Fibroblast of peridontal ligament (primary cell): Measurements from ENCODE around the gene TSC22D4.

Experiments
- DNase-seq: peaks from one replicate; pipeline ENCODE4 v3.0.0-alpha.2; 2010; ENCODE audit errors: extremely low read depth

TSC22D4 gene

DNA sequence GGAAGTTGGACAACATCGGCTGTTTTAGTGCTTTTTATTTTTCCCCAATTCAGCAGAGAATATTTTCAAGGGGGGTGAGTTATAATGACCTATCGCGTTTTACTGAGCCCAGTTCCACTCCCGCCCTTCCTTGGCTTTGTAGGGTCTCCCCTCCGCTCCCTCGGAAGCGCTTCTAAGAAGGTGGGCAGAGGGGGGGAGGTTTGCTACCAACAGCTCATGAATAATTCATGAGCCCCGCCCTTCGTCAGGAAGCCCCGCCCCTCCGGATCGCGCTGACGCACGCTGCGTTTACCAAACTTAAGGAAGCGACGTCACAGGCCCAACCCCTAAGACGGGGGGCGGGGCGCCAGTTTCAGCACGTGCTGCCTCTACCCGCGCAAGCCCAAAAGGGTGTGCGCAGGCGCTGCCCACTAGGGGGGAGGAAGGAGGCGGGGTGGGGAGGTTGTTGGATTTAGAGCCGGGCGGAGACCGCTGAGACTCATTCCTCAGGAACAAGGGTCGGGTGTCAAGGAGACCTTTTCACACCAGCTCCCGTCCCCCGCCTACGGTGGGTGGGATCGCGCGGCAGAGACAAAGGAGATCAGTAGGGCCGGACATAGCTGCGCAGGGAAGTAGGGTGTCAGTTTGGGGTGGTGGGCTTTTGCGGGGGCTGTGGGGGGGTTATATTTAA is 49.9 kb downstream of the TSC22D4 start:
- peak; percentile 100 for DNase-seq

DNA sequence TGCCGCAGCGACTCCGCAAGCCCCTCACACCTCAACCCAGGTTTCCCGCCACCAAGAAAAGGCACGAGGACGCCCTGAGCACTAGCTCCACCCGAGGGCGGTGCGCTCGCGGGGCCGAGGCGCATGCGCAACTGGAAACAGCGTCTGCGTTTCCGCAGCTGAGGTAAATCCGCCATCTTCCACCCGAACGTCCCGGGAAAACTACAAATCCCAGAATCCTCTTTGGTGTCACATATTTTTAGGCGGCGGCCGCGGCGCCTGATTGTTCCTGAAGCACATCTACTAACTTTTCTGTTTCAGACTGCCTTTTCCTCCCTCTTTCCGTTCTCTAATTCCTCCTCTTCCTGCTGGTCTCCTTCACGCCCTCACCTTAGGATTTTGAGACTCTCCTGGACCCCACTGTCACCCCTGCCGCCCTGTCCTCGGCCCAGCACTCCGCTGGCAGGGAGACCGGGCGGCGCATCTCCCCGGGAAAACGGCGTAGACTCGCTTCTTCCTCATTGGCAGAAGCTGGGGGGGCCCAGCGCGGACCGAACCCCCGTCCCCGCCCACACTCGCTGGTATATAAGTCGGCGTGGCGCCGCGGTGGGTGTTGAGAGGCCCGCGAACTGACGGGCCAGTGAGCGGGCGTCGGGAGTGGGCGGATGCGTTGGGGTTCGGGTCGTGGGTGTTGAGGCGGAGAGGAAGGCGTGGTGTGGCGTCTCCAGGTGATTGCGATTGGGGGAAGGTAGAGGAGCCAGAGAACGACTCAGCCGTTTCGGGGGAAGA is 50.6 kb downstream of the TSC22D4 start, which contains the start of gene ZCWPW1:
TSS of gene ZCWPW1 (minus strand) at position 505 of the 768 bp plus-strand sequence. CDS start 8,054 bp downstream, outside the sequence.
- peak; percentile 99 for DNase-seq

DNA sequence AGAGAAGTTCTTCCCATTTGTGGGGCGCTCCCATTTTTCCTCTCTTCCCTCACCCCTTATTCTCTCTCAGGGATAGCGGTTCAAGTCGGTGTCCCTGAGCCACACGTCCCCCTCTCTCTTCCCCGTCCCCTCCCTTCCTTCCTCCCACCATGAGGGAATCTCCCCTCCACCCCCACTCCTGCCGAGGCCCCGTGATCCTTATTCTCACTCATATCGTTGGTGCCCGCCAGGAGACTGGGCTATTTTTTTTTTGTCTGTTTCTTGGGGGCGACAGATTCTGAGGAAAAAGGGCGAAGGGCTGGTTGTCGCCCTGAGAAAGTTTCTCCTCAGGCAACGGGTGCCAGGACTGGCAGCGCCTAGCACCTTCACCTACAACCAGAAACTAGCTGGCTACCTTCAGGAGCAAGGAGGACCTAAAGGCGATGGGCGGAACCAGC is 51.2 kb downstream of the TSC22D4 start:
- no peak for DNase-seq

DNA sequence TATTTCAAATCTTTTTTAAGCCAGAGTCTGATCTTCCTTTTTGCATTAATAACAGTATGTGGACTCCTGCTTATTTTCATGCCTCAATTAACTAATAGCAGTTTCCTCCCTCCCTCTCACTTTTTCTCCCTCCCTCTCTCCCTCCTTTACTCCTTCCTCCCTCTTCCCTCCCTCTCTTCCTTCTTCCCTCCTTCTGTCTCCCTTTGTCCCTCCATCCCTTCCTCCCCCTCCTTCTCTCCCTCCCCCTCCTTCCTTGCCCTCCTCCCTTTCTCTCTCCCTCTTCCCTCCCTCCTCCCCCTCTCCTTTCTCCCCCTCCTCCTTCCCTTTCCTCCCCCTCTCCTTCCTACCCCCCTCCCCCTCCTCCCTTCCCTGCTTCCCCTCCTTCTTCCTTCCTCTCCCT is 52.5 kb downstream of the TSC22D4 start:
- no peak for DNase-seq

DNA sequence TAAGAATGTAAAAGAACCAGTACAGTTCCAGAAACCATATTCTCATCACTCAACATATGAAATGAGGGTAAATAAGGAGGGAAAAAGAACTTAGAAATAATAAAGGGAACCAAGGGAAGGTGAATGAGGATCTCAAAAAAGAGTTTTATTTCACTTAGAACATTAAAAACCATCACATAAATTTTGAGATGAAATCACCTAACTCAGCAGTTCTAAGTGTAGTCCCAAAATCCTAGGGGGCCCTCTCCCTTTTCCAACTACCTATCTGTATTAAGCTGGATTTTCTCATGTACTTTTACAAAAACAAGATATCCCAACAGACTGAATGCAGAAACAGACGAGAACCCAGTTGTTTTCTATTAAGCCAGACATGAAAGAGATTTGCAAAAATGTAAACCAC is 53.7 kb downstream of the TSC22D4 start:
- no peak for DNase-seq

DNA sequence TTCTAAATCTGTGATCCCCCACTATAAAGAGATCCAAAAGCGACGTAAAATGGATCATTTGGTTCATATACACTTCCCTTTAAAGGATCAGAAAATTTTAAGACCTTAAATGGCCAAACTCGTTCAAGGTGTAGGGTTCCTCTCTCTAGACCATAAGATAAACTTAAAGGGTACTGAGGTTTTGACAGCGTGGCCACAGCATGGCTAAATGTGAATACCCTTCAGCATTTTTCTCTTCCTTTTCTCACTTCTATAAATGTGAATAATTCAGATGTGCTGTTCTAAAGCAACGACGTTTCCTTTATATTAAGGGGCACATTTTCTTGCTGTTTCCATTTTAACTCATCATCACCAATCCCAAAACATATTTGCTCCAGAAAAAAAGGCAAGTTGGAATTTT is 55.7 kb downstream of the TSC22D4 start:
- no peak for DNase-seq

DNA sequence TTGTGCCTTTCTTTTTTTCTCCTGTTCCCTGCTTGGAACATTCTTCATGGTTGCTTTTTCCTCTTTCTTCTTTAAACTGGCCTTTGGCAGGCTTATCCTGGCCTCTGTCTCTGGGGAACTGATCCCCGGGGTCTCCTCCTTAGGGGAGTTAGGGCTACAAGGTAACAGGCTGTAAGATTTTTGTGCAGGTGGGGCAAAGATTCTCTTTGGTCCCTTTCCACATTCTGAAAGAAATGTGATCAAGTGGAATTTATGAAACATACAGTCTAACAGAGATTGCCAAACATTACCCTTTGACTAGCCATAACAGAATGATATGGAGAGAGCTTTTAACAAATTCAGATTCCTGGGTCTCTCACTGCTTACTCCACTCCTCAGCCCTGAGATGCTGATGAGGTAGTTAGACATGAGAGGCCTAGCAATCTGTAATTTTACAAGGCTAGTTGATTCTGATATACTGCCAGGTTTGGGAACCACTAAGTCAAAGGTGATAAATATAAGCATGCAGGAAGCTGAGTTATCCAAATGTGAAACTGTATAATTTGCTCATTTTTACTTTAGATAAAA is 59.3 kb downstream of the TSC22D4 start:
- no peak for DNase-seq

DNA sequence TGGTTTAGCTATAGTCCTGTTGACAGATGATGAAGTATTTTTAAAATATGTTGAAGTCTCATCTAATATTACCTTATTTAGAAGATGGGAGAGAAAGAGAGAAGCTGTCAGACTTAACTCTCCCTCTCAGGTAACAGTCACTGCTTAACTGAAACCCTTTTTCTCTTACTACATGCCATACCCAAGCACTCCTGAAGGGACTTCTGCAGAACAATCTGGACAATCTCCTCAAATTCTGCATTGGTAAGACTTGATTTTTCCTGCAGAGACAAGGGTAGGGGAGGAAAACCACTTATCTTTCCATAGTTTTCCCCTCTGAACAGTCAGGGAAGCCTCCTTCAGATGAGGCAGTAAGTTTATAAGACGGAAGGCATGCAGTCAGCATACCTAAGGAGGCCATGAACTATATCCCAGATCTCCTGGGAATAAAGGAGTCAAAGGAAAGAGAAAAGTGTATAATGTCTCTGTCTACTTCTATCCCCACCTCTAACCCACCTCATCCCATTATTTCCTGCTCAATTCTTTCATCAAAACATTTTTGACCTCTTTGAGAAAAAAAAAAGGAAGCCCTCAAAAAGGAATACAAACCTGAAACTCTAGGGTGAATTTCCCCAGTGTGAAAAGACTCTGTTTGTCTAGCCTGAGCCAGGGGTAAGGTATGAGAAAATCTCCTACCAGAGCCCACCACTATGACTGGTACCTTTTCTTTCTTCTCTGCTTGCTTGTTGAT is 59.9 kb downstream of the TSC22D4 start:
- DNase-seq: peak; percentile 4
